ENCODE data around the gene NAB2.
"Not testable (repeated sequence)": the region's sequence is repeated elsewhere in the genome, so short reads cannot be mapped to it uniquely, and the experiment has no call there.

Gene NAB2, protein sequence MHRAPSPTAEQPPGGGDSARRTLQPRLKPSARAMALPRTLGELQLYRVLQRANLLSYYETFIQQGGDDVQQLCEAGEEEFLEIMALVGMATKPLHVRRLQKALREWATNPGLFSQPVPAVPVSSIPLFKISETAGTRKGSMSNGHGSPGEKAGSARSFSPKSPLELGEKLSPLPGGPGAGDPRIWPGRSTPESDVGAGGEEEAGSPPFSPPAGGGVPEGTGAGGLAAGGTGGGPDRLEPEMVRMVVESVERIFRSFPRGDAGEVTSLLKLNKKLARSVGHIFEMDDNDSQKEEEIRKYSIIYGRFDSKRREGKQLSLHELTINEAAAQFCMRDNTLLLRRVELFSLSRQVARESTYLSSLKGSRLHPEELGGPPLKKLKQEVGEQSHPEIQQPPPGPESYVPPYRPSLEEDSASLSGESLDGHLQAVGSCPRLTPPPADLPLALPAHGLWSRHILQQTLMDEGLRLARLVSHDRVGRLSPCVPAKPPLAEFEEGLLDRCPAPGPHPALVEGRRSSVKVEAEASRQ

DNA sequence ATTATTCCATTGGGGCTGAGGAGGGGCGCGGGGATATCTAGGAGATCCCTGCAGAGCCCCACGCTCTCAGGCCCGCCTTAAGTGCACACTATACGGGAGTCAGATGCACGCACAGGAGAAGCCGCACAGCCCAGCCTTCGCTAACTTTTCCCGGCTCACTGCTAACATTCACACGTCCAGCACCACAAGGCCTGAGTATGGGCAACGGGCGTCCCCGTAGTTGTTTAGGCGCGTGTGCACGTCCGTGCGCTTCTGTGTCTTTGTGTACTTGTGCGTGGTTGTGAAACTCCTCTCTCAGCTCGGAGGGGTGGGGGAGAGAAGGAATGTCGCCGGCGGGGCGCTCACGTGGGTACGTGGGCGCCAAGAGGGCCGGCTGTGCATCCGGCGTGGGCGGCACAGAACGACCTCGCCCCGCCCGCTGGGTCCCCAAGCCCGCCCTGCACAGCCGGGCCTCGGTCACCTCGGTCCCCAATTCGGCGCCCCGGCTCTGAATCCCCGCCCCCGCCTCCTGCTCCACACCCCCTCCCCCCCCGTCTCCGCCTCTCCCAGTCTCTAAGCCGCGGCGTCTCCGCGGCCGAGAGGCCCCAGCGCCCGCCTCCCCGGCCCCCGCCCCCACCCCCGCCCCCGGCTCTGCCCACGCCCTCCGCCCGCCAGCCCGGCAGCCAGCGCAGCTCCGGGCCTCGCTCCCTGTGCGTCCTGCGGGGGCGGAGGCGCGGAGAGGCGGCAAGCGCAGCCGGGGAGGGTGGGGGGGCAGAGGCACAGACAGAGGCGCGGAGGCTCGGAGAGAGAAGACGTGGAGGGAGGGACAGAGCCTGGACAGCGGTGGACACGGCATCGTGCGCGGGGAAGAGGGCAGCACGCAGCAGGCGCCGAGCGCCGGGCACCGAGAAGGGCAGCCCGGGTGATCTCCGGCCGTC is at the start of gene NAB2:
Gene NAB2, plus strand, starts transcription at position 761 of the 917 bp plus-strand sequence. CDS start 158 bp downstream, outside the sequence.
- peak; percentile 94 for DNase-seq (ENCODE audit: low spot score)

DNA sequence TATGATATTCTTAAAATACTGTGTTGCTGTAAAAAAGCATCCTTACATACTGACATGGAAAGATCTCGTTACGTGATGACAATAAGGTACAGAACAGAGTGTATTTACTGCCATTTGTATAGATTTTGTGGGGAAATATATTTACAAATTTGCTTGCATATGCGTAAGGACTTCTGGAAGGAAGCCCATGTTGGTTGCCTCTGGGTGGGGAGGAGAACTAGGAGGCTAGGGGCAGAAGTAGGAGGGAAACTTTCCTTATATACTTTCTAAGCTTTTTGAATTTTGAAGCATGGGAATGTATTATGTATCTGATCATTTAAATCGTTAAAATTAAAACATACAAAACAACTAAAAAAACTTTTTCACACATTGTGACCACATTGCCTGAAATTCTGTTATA is 48.7 kb upstream of the NAB2 start:
- no peak for DNase-seq (ENCODE audit: low spot score)

DNA sequence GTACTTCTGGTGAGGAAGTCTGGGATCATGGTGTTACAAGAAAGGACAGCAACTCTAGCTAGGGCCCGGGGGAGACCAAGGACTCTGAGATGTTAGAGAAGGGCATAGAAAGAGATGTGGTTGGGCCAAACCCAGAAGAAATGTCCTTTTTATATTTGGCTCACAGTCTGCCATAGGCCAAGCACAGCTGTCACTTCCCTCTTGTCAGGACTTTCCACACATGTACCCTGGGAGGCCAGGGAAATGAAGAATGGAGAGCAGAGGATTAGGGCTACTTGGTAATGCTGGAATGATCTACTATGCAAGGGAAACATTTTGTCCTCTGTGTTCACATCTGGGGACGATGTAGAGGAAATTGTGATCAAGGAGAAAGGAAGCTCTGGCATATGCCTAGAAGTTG is 48.2 kb upstream of the NAB2 start:
- DNase-seq (ENCODE audit: low spot score): no peak

DNA sequence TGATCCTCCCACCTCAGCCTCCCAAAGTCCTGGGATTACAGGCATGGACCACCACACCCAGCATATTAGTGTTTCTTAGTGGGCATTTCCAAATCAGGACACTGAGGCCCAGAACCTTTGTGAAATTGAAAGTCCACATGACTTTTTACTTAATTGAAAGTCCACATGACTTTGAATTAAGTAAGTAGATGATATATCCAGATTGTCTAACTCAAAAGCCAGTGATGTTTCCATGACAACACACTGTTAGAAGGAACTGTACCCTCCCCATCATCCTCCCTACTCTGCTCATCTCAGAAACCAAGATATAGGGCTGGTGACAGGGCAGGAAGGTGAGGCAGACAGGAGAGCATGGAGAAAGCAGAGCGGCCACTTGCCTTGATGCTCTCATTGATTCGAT is 46.2 kb upstream of the NAB2 start:
- DNase-seq (ENCODE audit: low spot score): no peak

DNA sequence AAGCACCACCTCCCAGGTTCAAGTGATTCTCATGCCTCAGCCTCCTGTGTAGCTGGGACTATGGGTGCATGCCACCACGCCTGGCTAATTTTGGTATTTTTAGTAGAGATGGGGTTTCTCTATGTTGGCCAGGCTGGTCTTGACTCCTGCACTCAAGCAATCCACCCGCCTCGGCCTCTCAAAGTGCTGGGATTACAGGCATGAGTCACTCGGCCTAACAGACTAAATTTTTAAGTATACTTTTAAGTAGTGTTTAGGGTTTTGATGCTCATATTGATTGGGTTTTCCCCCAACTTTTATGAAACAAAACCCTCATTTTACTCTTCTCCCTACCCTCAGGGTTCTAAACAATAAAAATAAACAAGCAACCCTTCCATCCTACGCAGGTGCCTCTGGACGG is 44.4 kb upstream of the NAB2 start:
- no peak for DNase-seq (ENCODE audit: low spot score)

DNA sequence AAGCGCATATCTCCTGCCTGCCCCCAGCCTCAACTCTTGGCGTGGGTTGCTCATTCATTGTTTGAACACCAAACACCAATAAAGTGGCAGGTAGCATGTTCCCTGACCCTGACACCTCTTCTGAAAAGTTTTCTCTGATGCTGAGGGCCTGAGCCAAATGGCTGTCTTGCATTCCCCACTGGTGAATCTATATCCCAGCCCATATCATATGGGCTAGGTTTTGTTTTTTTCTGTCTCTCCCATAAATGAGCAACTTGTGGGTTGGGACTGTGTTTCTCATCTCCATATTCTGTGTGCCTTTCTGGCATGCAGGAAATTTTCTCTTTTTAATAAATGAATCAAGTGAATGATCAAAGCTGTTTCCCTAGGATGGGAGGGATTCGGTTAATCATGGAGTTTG is 44.0 kb upstream of the NAB2 start:
- DNase-seq (ENCODE audit: low spot score): no peak

DNA sequence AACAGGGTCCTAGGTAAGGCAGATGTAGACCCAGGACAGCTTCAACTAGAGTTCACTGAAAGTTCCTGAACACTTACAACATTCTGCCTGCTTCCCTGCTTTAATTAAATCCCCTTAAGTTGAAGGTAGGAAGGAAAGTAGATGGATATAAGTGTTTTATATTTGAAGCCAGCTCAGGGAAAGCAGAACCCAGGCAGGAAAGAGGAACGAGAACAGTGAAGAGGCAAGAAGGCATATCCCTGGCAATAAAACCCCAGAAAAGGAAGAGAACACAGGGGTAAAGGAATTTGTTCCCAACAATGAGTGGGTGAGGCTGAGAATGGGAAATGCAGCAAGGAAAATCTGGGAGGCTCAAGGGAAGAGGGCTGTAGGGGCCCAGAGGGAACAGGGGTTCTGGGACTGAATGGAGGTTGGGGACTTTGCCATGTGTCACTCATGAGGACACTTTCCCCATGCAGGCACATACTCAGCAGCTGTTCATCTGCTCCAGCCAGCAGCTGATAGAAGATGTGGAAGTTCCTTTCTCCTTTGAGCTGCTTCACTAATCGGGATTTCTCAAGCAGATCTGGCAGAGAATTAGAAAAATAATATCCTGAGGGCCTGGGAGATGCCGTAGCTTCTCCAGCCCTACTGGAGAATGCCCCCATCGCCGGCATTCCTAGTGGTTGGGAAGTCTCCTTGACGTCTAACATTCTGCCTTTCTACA is 42.7 kb upstream of the NAB2 start:
- no peak for DNase-seq (ENCODE audit: low spot score)

DNA sequence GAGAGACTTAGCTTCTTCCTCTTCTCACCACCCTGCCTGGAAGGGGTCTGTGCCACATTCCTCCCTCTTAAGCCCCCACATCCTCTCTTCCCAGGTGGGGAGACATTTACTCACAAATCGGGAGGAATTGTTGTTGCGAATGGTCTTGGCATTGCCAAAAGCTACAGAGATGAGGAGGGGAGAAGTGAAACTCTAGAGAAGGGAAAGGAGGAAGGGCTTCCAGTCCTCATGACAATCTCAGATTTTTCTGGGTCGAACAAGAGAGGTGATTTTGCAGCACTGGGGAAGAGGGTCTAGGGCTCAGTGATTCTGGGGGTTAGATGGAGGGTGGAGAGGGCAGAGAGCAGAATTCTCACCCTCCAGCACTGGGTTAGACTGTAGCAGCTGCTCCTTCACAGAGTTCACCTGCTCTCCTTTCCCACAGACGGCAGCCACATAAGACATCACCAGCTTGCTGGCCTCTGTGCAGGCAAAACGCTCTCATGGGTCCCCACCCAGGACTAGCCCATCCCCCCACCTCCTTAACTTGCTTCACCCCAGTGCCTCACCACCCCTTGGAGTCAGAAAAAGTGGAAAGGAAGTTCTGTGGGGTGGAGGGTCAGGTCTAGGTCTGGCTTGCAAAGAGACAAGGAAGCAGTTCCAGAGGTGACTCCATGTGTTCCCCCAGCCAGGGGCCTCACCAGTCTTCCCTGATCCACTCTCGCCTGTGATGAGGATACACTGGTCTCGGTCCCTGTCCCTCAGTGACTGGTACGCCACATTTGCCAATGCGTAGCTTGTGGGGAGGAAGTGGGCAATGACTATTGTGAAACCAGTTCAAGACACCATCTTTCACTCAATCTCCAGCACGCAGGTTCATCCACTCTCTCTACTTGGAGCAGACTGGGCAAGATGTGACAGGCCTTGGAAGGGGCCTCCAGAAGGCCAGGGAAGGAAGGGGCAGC is 41.7 kb upstream of the NAB2 start:
- DNase-seq (ENCODE audit: low spot score): no peak

DNA sequence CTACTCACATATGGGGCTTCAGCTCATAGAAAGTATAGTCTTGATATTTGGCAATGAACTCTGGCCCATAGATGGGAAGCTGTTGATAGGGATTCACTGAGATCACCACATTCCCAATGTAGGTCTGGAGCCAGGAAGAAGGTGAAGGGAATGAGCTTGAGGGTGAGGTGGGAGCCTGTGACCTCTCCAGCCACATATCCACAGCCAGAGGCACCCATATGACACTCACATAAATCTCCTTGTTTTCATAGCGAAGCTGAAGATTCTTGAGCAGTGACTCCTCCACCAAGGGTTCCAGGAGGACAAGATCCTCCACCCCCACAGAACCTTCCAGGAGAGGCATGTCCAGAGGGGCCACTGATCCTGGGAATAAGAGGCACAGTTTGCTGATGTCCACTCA is 40.9 kb upstream of the NAB2 start:
- peak; percentile 29 for DNase-seq (ENCODE audit: low spot score)

DNA sequence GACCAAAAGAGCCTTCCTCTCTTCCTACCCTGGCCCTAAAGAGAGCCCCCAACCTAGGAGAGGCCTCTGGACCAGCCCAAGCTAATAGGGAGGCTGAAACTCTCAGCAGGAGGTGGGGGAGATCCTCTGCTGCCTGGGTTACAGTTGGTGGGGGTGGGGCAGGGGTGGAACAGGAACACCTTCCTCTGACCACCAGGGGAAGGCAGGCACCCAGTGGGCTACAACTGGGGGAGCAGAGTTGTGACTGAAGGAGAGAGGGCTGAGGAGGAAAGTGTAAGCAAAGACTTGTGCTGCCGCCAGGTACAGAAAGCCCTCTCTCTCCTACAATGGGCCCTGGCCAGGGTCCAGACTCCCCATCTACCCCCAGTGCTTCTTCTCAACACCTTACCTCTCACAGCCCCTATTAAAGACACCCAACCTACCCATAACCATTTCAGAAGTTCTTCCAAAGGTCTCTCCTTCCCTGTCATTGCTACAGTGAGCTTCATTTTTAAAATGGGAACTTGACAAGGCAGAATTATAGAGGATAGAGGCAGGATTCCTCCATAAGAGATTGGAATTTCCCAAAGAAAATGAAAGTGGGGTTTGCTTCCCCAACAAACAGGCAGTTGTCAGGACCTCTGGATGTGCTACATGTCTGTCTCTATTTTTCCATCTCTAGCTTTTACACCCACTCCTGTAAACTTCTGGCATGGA is 40.3 kb upstream of the NAB2 start:
- no peak for DNase-seq (ENCODE audit: low spot score)

DNA sequence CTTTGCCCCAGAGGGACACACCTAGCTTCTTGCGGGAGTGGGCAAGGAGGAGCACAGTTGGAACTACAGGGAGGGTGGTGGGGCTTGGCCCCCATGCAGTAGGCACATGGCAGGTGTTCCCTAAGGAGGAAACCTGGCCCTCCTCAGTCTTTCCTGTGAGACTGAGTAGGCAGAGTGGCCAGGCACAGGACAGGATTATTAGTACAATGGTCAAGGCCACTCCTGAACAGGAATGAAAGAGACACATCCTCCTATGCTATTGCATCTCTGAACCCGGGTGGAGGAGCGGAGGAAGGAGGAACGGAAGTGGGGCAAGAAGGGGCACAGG is 39.8 kb upstream of the NAB2 start:
- DNase-seq (ENCODE audit: low spot score): no peak

DNA sequence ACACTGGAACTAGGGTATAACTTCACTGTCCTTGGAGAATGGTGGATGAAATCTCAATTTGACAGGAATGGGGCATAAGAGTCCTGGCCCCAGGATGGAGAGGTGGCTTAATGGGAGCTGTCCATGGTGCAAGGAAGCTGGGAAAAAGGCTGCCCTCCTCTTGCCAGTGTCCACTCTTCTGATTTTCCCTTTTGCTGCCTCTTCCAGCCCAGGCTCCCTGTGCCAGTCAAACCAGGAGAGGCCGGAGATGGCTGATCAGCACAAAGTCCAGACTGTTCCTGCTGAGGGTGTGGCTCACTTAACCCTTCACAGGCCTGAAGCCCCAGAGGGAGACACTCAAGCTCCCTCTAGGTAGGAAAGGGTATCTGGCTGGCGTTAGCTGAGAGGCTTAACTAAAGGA is 39.0 kb upstream of the NAB2 start, which contains the start of gene MYO1A:
Gene MYO1A, minus strand, starts transcription at position 240 of the 400 bp plus-strand sequence. CDS start 1,806 bp downstream, outside the sequence.
- peak; percentile 51 for DNase-seq (ENCODE audit: low spot score)

DNA sequence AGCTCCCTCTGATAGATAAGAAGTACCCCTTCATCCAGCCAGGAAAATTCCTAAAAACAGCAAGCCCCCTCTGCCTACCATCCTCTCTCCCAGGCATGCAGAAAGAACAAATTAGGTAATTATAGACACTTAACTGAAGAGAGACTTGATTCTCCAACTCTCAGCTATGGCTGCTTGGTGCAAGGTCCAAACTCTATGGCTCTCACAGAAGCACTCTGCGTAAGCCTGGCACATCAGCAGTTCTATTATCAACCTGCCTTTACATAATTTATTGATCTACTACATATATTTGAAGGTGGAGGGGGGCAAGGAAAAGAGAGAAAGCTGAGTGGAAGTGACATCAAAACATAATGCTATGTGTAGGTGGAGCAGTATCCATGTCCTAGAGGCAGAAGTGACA is 37.9 kb upstream of the NAB2 start:
- no peak for DNase-seq (ENCODE audit: low spot score)

DNA sequence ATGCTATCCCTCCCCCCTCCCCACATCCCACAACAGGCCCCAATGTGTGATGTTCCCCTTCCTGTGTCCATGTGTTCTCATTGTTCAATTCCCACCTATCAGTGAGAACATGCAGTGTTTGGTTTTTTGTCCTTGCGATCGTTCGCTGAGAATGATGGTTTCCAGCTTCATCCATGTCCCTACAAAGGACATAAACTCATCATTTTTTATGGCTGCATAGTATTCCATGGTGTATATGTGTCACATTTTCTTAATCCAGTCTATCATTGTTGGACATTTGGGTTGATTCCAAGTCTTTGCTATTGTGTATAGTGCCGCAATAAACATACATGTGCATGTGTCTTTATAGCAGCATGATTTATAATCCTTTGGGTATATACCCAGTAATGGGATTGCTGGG is 35.8 kb upstream of the NAB2 start:
- DNase-seq (ENCODE audit: low spot score): not testable (repeated sequence)

DNA sequence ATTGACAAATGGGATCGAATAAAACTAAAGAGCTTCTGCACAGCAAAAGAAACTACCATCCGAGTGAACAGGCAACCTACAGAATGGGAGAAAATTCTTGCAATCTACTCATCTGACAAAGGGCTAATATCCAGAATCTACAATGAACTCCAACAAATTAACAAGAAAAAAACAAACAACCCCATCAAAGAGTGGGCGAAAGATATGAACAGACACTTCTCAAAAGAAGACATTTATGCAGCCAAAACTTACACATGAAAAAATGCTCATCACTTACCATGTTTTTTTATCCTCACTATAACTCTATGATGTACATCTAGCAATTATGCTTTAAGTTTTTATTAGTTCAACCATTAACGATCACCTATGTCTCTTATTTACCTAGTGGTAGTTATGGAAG is 35.0 kb upstream of the NAB2 start:
- DNase-seq (ENCODE audit: low spot score): not testable (repeated sequence)

DNA sequence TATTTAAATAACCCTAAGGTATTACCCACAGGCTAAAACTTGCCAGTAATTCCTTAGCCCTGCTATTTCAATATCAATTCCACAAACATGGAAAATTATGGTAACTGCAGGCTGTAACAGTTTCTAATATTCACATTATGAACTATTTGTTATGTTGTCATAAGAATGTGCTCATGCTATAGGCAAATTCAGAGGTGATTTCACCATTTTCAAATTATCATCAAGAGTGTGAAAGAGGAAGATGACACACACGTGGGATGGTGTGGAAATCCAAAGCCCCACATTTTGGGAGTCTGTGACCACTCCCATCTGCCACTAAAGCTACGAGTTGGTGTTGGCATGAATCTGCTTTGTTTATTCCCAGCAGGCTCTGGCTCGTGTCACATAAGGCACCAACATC is 33.1 kb upstream of the NAB2 start:
- no peak for DNase-seq (ENCODE audit: low spot score)

DNA sequence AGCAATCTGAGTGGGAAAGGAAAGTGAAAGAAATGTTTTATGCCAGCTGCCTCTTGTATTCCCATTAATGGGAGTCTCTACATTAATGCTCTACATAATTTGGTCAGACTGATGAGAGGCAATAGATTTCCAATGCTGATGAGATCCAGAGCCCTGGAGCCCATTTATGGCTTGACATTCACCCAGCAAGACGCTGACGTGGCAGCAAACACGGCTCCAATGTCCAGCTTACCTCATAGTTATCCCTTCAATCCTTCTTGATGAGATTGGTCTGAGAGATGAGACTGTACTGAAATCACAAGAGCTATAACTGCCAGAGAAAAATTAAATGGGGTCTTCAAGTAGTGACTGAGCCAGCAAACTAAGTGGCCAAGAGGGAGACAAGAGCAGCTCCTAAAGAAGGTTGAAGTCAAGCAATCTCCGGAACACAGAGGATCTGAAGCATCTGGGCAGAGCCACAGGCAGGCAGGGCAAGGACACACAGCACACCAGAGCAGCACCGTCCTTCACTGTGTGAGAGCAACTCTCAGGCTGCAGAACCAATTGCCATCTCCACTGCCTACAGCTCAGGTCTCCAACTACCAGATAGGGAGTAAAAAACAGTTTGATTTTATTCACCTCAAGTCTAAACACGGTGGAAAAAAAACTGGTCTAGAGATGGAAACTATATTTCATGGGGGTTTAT is 31.7 kb upstream of the NAB2 start:
- DNase-seq (ENCODE audit: low spot score): no peak

DNA sequence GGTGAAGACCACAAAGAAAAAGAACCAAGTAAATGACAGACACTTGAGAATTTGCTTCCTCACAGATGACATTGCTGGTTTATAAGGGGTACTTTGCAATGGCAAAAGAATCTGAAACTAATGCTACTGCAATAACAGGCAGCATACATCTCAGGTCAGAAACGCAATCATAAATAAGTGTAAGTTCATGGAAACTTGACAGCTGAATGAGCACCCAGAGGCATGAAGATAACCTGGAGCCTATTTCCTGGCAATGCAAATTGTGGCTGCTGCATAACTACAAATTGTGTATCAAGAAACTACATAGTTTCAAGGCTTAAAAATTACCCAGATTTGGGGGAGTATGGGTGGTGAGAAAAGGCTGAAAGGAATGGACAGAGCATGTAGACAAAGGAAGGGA is 30.5 kb upstream of the NAB2 start:
- DNase-seq (ENCODE audit: low spot score): no peak

DNA sequence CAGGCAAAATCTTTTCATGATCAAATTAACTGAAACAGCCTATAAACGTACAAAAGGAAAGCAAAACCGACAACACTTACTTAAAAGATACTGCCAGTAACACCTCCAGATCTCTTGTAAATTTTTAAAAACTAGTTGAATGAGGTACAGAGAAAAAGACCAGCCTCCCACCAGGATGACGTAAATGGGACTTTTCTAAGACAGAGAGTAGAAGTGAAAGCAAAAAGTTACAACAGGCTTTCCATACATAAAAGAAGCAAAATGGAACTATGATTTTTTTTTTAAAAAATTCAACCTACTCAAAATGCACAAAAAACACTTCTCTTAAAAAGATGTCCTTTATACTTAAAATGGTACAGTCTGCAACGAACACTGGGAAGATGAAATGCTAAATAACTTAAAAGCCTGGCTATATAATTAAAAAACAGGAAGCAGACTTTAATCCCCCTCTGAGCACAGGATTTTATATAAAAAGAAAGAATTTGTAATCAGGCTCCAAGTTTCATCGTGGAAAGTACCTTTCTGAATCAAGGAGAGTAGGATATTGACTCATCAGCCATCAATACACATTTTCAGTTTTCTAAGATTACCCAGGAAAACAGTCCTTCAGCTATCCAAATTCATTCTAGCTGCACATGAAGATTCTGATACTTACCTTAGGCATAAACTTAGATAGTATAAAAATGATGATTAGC is 24.8 kb upstream of the NAB2 start:
- no peak for DNase-seq (ENCODE audit: low spot score)

Data from GM03348 (cell line).